ENCODE results near the gene HMGN4. TPM values are rescaled to one million over a fixed set of nuclear protein-coding genes. Genes with fewer than 3 reads are reported as not detected.

Gene HMGN4
- total RNA-seq, 2 donors from 2014 or later, result 48.8 to 79.8 TPM

- H3K9me3 ChIP-seq (ENCODE audit: control insufficient read depth, low read length), result no peaks in the 10 kb centered on the region
- no peak for DNase-seq
- no peak overlapping the region for H3K4me3 Mint-ChIP-seq
- peaks cover 17% of the 10 kb centered on the region for H3K4me1 Mint-ChIP-seq
- H3K9me3 Mint-ChIP-seq, result no peaks in the 10 kb centered on the region
- H3K4me3 ChIP-seq (ENCODE audit: low read length), result no peak overlapping the region
- WGBS, 2 experiments (ENCODE audit: insufficient coverage in 1 of 2, insufficient read length in 1 of 2), result 80 to 88% methylated on average over 1 of the region's 1 CpG
- no peak overlapping the region for H3K27ac Mint-ChIP-seq
- H3K27ac ChIP-seq (ENCODE audit: low read depth, low read length), result no peak overlapping the region
- no peak for TF ChIP-seq CTCF (conservative IDR thresholded peaks at IDR 0.05)
- H3K27me3 ChIP-seq (ENCODE audit: control insufficient read depth, insufficient read depth, low read length, poor library complexity, severe bottlenecking), result no peaks in the 10 kb centered on the region
- H3K9ac ChIP-seq (ENCODE audit: extremely low read depth, low read length, poor library complexity, severe bottlenecking), result no peak overlapping the region
- no peaks in the 10 kb centered on the region for H3K4me1 ChIP-seq (ENCODE audit: control insufficient read depth, insufficient read depth, low read length)
- H3K36me3 Mint-ChIP-seq (ENCODE audit: low read depth), result peaks cover 35% of the 10 kb centered on the region
- H3K27me3 Mint-ChIP-seq (ENCODE audit: insufficient read depth), result no peaks in the 10 kb centered on the region
- H3K36me3 ChIP-seq (ENCODE audit: control insufficient read depth, insufficient read depth, low read length), result peaks cover 39% of the 10 kb centered on the region
Measured at GRCh38 chr6:26541579-26541978, 3.4 kb downstream of the HMGN4 start.

- peaks cover 12% of the 10 kb centered on the region for H3K4me1 Mint-ChIP-seq
- H3K9me3 Mint-ChIP-seq, result no peaks in the 10 kb centered on the region
- H3K4me3 Mint-ChIP-seq, result no peak overlapping the region
- H3K27ac ChIP-seq (ENCODE audit: low read depth, low read length), result no peak overlapping the region
- peak; percentile 69 for TF ChIP-seq CTCF (conservative IDR thresholded peaks at IDR 0.05)
- H3K36me3 Mint-ChIP-seq (ENCODE audit: low read depth), result peaks cover 40% of the 10 kb centered on the region
- no peaks in the 10 kb centered on the region for H3K27me3 Mint-ChIP-seq (ENCODE audit: insufficient read depth)
- peaks cover 43% of the 10 kb centered on the region for H3K36me3 ChIP-seq (ENCODE audit: control insufficient read depth, insufficient read depth, low read length)
- no peak for DNase-seq
- no peaks in the 10 kb centered on the region for H3K27me3 ChIP-seq (ENCODE audit: control insufficient read depth, insufficient read depth, low read length, poor library complexity, severe bottlenecking)
- no peaks in the 10 kb centered on the region for H3K9me3 ChIP-seq (ENCODE audit: control insufficient read depth, low read length)
- no peak overlapping the region for H3K27ac Mint-ChIP-seq
- no peaks in the 10 kb centered on the region for H3K4me1 ChIP-seq (ENCODE audit: control insufficient read depth, insufficient read depth, low read length)
- H3K9ac ChIP-seq (ENCODE audit: extremely low read depth, low read length, poor library complexity, severe bottlenecking), result no peak overlapping the region
- H3K4me3 ChIP-seq (ENCODE audit: low read length), result no peak overlapping the region
Measured at GRCh38 chr6:26543953-26544352, 5.8 kb downstream of the HMGN4 start.

GRCh38 chr6:26544473-26544872, 6.3 kb downstream of the HMGN4 start:
- Histone ChIP-seq H3K27ac (ENCODE audit: low read depth, low read length) (no peak overlapping the region), H3K27me3 (ENCODE audit: control insufficient read depth, insufficient read depth, low read length, poor library complexity, severe bottlenecking) (no peaks in the 10 kb centered on the region), H3K9me3 (ENCODE audit: control insufficient read depth, low read length) (no peaks in the 10 kb centered on the region), H3K4me3 (ENCODE audit: low read length) (no peak overlapping the region), H3K36me3 (ENCODE audit: control insufficient read depth, insufficient read depth, low read length) (peaks cover 43% of the 10 kb centered on the region), H3K9ac (ENCODE audit: extremely low read depth, low read length, poor library complexity, severe bottlenecking) (no peak overlapping the region), H3K4me1 (ENCODE audit: control insufficient read depth, insufficient read depth, low read length) (no peaks in the 10 kb centered on the region)
- peaks cover 40% of the 10 kb centered on the region for H3K36me3 Mint-ChIP-seq (ENCODE audit: low read depth)
- TF ChIP-seq CTCF (conservative IDR thresholded peaks at IDR 0.05), result no peak
- no peaks in the 10 kb centered on the region for H3K27me3 Mint-ChIP-seq (ENCODE audit: insufficient read depth)
- H3K27ac Mint-ChIP-seq, result no peak overlapping the region
- H3K4me3 Mint-ChIP-seq, result no peak overlapping the region
- H3K4me1 Mint-ChIP-seq, result peaks cover 8% of the 10 kb centered on the region
- no peaks in the 10 kb centered on the region for H3K9me3 Mint-ChIP-seq
- DNase-seq, result no peak
